HG03097 (cell line): Measurements from ENCODE around the gene MRPL40.
"Not testable (repeated sequence)": the region's sequence is repeated elsewhere in the genome, so short reads cannot be mapped to it uniquely, and the experiment has no call there.

Experiments
- ATAC-seq: cut with Tn5 transposase; IDR thresholded peaks from one replicate; pipeline ENCODE4 v1.9.1; 2021; ENCODE audit not compliant: unreplicated experiment, low FRiP score

Gene MRPL40

DNA sequence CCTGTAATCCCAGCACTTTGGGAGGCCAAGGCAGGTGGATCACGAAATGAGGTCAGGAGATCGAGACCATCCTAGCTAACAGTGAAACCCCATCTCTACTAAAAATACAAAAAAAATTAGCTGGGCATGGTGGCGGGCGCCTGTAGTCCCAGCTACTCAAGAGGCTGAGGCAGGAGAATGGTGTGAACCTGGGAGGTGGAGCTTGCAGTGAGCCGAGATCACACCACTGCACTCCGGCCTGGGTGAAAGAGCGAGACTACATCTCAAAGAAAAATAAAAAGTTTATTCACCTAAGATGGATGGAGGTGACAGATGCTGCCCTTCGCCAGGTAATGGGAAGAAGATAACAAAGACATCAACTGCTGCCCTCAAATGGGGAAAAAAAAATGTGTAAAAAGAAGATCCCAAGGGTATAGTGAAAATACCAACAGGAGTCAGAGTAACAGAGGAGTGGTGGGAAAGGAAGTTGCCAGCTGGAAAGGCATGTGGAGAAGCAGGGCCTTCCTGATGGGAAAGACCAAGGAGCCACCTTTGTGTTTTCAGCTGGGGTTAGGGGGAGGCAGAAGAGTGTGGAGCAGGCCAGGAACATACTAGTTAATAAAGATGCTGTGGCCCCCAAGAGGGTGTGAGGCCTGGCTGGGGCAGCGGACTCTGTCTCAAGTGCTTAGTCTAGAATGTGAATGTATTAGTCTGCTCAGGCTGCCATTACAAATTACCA lies 4.3 kb downstream of the MRPL40 start:
- not testable (repeated sequence) for ATAC-seq

DNA sequence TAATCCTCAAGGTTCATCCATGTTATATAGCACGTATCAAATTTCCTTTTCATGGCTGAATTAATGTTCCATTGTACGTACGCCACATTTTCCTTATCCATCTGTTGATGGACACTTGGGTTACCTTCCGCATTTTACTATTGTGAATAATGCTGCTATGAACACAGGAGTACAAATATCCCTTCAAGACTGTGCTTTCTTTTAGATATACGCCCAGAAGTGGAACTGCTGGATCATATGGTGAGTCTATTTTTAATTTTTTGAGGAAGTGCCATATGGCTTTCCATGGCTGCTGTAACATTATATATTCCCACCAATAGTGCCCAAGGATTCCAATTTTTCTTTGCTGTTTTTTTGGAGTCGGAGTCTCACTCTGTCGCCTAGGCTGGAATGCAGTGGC lies 6.0 kb downstream of the MRPL40 start:
- no peak for ATAC-seq

DNA sequence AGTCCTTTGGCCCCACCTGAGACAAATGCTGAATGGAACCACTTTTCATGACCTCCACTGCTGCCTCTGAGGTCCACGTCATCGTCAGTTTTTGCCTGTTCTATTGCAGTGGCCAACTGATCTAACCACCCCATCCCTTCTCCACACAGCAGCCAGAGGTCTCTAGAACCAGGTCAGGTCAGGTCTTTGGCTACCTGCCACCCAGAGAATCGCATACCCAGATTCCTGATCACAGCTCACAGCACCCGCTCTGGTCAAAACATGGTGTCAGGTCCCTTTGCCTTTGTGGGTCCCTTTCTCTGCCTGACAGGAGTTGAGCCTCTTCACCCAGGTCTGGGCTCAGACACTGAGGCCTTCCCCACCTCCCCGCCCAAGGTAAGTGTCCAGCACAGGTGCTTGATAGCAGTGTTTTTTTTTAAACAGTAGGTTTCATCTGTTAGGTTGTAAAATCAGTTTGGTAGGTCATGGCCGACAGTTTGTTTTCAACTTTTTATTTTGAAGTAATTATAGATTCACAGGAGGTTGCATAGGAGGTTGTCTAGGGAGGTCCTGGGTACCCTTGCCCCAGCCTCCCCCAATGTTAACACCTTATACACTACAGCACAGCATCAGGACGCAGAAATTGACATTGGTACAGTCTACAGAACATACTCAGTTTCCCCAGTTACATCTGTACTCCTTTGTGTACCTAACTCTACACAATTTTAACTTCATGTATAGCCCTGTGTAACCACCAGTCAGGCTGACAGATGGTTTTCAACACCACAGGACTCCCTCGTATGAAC lies 8.3 kb downstream of the MRPL40 start:
- ATAC-seq: no peak

GRCh38 chr22:19442166-19442565 lies 9.8 kb downstream of the MRPL40 start:
- ATAC-seq: no peak

DNA sequence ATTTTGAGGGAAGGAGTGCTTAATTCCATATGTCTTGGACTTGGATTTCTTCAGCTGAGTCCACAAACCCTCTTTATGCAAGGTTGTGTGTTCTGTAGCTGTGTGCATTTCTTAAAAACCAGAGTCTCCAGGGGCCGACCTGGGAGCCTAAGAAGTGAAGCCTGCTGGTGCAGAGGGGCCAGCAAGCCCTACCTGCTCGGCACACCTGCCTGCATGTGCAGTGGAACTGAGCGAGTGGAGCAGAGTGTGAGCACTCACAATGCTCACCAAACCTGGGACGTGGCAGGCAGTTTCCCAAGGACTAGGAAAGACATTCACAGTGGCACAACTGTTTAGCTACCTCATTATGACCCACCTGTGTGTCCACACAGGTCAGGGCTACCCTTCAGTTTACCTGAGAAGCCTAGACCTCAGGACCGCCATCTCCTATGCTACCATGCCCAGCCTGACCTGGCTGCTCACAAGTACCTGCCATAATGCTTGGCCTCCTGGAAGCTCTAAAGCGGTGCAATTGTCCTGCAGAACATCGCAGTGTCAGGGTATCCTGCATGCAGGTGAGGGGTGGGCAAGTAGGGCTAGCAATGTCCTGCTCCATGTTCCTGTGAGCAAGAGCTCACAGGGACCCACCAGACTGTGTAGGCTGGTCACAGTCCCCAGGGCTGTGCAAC lies 11.3 kb downstream of the MRPL40 start:
- ATAC-seq: no peak

DNA sequence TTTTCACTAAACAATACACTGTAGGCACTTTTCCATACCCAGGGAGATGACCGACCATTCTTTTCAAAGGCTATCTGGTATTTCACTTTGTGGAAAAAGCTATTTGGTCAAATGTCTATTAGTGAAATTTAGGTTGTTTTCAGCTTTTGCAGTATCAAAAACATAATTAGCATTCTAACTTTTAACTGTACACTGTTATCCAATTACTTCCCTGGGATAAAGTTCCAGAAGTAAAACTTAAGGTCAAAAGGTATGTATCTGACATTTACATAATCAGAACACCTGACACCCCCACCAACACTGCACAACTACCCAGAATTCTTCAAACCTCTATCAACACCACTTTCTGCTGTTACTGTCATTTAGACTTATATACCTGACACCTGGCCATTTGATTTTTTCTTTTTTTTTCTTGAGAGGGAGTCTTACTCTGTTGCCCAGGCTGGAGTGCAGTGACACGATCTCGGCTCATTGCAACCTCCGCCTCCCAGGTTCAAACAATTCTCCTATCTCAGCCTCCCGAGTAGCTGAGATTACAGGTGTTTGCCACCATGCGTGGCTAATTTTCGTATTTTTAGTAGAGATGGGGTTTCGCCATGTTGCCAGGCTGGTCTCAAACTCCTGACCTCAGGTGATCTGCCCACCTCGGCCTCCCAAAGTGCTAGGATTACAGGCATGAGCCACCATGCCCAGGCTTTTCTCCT lies 13.1 kb downstream of the MRPL40 start:
- not testable (repeated sequence) for ATAC-seq

DNA sequence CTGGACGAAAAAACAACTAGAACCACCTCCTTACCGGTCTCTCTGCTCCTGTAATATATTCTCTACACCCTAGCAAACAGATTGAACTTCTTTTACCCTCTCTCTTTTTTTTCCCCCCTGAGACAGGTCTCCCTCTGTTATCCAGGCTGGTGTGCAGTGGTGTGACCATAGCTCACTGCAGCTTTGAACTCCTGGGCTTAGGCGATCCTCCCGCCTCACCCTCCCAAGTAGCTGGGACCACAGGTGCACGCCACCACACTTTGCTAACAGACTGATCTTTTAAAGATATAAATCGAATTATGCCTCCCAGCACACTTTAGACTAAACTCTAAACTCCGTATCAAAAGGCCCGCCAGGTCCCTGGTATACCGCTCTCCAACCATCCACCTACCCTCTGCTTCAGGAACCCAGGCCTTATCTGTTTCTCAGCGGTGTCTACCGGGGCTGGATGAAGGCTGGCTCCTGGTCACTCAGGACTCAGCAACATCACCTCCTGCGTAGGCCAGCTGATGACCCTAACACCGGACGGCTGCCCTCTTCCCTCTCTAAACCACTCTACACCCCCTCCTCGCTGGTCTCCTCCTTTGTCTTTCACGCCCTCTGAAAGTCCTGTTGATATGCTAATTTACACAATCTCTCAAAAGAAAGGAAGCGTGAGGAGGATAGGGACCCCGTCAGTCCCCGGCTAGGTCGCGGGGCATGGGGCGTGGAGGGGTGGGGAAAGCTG lies 14.4 kb downstream of the MRPL40 start:
- no peak for ATAC-seq

GRCh38 chr22:19447330-19448075 lies 15.2 kb downstream of the MRPL40 start, which contains the start of gene C22orf39:
Gene C22orf39 (minus strand): TSS chr22:19447711. CDS start chr22:19447688, 23 bp downstream.
- peak; percentile 75 for ATAC-seq

GRCh38 chr22:19448076-19448607 lies 15.8 kb downstream of the MRPL40 start:
- ATAC-seq: peak; percentile 36

- ATAC-seq: no peak
These were observed 16.5 kb downstream of the MRPL40 start for GRCh38 chr22:19448739-19449421.

GRCh38 chr22:19449422-19449767 lies 17.1 kb downstream of the MRPL40 start:
- no peak for ATAC-seq

GRCh38 chr22:19450363-19451175 lies 18.2 kb downstream of the MRPL40 start:
- ATAC-seq: no peak

DNA sequence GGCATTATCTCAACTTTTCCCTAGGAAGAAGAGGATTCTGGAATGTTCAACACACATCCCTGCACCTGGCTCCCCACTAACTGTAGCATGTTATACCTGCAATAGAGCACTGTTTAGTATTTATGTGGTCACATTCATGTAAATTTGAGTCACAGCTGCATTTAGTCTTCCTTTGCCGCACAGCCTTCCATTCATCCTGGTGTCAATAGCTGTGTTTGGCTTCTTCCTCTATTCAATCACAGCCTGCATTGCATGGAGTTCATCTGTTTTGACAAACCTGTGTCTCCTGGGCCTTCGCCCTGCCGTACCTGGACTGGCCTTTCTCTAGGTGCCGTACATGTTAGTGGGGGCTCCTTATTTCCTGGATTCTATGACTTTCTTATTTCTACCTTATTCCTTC lies 19.2 kb downstream of the MRPL40 start:
- ATAC-seq: no peak

DNA sequence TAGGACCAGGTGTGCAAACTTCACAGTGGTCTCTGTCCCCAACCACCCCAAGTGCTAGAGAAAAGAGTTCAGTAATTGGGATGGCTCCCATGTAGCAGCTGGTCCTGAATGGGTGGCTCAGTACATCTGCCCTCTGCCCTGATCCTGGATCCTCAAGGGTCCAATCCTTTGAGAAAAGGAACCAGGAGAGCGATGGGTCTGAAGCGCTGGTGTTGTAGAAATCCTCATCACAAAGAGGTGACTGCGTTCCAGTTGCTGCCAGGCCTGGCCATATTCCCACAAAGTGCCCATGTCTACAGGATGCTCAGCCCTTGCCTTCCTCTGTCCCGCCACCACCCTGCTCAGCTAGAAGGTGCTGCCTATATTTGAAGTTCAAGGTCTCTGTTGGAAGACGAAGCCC lies 21.4 kb downstream of the MRPL40 start:
- no peak for ATAC-seq

DNA sequence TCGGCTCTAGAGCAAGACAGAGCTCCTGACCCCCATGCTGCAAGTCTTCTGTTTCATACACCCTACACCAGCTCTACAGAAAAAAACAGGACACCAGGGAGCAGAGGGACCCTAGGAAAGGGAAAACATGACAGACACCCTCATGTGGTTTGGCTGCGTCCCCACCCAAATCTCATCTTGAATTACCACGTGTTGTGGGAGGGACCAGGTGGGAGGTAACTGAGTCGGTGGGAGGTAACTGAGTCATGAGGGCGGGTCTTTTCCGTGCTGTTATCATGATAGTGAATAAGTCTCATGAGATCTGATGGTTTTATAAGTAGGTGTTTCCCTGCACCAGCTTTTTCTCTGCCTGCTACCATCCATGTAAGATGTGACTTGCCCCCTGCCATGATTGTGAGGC lies 21.8 kb downstream of the MRPL40 start:
- no peak for ATAC-seq

DNA sequence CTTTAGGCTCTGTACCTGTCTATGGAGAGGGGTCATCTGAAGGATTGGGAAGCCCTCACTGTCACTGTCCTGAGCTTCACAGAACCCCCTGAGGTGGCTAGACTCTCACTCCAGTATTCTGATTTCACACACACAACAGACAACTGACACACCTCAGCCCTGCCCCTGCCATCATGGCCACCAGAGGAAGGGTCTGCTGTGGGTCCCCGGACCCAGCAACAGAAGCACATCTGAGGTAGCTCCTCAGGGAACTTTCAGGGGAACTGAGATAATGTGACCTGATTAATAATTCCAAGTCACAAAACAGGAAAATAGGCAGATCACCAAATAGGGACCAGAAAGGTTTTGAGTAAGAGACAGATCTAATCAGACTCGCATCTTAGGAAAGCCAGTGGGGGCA lies 22.7 kb downstream of the MRPL40 start:
- no peak for ATAC-seq

DNA sequence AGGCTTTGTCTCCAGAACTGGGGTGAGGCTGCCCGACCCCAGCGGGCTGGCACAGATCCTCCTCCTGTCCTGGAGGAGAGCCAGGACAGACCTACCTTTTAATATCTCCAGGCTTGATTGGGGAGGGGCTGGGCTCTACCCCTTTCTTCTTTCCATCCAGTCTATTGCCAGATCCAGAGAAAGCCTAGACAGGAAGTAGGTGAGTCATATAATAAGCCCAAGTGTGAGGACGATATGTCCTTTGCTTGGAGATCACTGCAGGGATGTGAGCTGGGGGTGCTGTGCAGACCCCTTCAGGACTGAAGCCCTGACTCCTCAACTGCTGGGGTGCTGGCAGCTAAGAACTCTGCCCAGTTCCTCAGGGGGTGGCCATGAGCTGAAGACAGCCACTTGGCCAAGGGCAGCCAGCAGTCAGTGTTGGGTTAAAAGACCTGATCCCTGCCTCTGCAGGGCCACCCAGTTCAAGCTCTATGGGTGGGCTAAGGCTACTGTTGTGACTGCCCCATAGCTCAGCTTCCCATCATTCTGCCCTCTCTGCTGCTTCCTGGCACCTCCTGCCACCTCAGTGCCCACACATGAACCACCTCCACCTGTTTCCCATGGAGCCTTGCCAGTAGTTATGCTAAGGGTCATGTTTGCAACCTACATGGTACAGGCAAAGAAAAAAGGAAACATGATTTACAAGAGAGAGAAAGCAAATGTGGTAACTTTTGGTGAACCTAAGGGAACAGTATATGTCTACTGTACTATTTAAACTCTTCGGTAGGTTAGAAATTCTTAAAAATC lies 23.4 kb downstream of the MRPL40 start:
- ATAC-seq: no peak
